Body of pancreas (tissue), 4 donors: ENCODE results near the gene TMC5. TPM values are rescaled to one million over a fixed set of nuclear protein-coding genes. Genes with fewer than 3 reads are reported as not detected.
"Not testable (repeated sequence)": the region's sequence is repeated elsewhere in the genome, so short reads cannot be mapped to it uniquely, and the experiment has no call there.

Experiments used
- ATAC-seq: fragments of 150-250 bp; one replicate; pipeline ENCODE4 v1.9.1; 2016
- DNase-seq, 4 donors: peaks; one replicate each; pipeline ENCODE4 v3.0.0-alpha.2; 2019
- H3K27ac ChIP-seq, 4 donors: fragments of 200-600 bp; sonication (generic); 1 replicate in 3 of 4; 2 replicates in 1 of 4; pipeline versions ENCODE4 v1.5.1 to v1.6.1; 2016 to 2019; ENCODE audit warnings: mild to moderate bottlenecking in 1 of 4, mixed read lengths in 1 of 4, moderate library complexity in 1 of 4
- H3K27me3 ChIP-seq, 2 donors: fragments of 200-600 bp; sonication (generic); one replicate each; pipeline ENCODE4 v1.6.0; 2016; ENCODE audit warnings: mild to moderate bottlenecking in 1 of 2
- H3K36me3 ChIP-seq, 2 donors: fragments of 200-600 bp; sonication (generic); replicated peaks in 1 of 2; 2 replicates each; pipeline ENCODE4 v1.5.1; 2016; ENCODE audit warnings: low read depth in 2 of 2; ENCODE audit not compliant: insufficient read depth in 1 of 2
- H3K4me1 ChIP-seq: fragments of 200-600 bp; sonication (generic); one replicate; pipeline ENCODE4 v1.6.0; 2016
- H3K4me3 ChIP-seq, 2 donors: fragments of 200-600 bp; sonication (generic); 1 replicate in 1 of 2; 2 replicates in 1 of 2; pipeline ENCODE4 v1.5.1; 2016 to 2019
- H3K9me3 ChIP-seq, 3 donors: fragments of 200-600 bp; sonication (generic); 1 replicate in 2 of 3; 2 replicates in 1 of 3; pipeline ENCODE4 v1.5.1; 2016
- POLR2A ChIP-seq, 3 donors: fragments of 450-650 bp; IDR thresholded peaks; one replicate each; pipeline ENCODE4 v1.6.1; 2016; ENCODE audit warnings: antibody characterized with exemption in 3 of 3, mild to moderate bottlenecking in 2 of 3
- WGBS, 2 donors: methylation state at CpG; one replicate each; pipeline ENCODE4 v1.1.5; 2017; 5-methylcytosine and 5-hydroxymethylcytosine counted together
- intact Hi-C: fragments of 100-400 bp; cut with DNase I; formaldehyde crosslinking; loops from one replicate; pipeline ENCODE4 v1.15.1; 2023
- total RNA-seq, 2 donors: library from RNA; depleted of rRNA; stranded (reverse); fragments of >200 nt; gene quantifications; one replicate each; pipeline ENCODE4 v1.1.0, GENCODE V29; 2016
- TF ChIP-seq, protein P1 (sequence below), 7 experiments: fragments of 450-650 bp in 4 of 7; fragments of 200-600 bp in 3 of 7; sonication (generic) in 3 of 7; IDR thresholded peaks; one replicate each; pipeline ENCODE4 v1.5.1; 2016 to 2019; ENCODE audit warnings: antibody characterized with exemption in 7 of 7

Gene TMC5
- total RNA-seq, 2 donors from 2014 or later: 0.66 to 2.3 TPM

DNA sequence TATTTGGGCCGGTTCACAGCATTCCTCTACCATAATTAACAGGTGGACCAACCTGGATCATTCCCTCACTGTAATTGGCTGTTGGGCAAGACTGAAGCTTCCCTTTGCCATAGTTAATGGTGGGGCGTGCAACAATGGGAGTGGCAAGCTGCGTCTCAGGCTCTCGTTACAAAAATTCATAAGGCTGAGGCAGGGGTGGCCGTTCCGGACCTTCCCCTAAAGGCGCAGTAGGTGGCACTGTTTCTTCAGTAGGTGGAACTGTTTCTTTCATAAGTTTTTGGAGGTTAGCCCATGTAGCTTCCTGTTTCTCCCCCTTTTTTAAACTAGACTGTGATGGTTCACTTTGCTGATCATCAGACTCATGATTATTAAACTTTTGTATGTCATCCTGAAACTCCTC lies 17.0 kb upstream of the TMC5 start:
- no peaks in the 10 kb centered on the region for H3K36me3 ChIP-seq
- no peaks in the 10 kb centered on the region for H3K27me3 ChIP-seq
- H3K4me3 ChIP-seq: no peak overlapping the region
- intact Hi-C loops: no loop called here
- H3K9me3 ChIP-seq: peaks cover 0 to 22% (median 0%) of the 10 kb centered on the region in 3 donors
- DNase-seq: peak in 3 of 4 donors; percentile 12 to 17 (median 14)
- no peak overlapping the region for H3K27ac ChIP-seq
- TF ChIP-seq POLR2A (IDR thresholded peaks at IDR 0.05): no peak
- TF ChIP-seq, protein P1, sequence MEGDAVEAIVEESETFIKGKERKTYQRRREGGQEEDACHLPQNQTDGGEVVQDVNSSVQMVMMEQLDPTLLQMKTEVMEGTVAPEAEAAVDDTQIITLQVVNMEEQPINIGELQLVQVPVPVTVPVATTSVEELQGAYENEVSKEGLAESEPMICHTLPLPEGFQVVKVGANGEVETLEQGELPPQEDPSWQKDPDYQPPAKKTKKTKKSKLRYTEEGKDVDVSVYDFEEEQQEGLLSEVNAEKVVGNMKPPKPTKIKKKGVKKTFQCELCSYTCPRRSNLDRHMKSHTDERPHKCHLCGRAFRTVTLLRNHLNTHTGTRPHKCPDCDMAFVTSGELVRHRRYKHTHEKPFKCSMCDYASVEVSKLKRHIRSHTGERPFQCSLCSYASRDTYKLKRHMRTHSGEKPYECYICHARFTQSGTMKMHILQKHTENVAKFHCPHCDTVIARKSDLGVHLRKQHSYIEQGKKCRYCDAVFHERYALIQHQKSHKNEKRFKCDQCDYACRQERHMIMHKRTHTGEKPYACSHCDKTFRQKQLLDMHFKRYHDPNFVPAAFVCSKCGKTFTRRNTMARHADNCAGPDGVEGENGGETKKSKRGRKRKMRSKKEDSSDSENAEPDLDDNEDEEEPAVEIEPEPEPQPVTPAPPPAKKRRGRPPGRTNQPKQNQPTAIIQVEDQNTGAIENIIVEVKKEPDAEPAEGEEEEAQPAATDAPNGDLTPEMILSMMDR (IDR thresholded peaks at IDR 0.05): peak in 4 of 7 experiments; percentile 13 to 34 (median 22)
- WGBS, 2 donors: 49 to 59% methylated on average over 5 to 7 of the region's 7 CpGs
- ATAC-seq: no peak
- peaks cover 9% of the 10 kb centered on the region for H3K4me1 ChIP-seq

DNA sequence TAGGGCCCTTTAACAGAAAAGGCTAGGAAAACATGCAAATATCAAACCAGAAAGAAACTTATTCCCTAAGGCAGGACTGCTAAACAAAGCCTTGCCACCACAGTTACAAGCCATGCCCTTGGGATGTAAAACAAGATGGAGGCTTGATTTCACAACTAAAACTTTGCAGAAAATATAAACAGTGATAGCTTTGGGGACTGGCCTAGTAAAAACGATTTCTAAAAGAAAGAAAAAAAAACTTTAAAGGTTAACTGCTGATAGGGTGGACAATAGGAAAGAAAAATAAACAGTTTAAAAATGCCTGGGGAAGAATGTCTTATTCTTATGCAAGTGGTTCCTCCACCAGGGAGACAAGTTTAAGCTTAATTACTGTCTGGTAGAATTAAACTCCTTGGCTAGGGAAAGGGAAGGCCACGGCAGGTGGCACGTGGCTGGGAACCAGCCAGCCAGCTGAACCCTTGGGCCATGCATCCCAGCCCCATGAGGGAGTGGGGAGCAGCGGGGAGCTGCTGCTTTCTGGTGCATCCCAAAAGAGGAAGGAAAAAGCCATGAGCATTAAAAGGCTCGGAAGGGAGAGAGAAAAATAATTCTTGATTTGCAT lies 10.7 kb upstream of the TMC5 start:
- intact Hi-C loops: no loop called here
- Histone ChIP-seq H3K9me3 (peaks cover 0 to 18% (median 0%) of the 10 kb centered on the region in 3 donors), H3K27ac (no peak overlapping the region), H3K4me3 (no peak overlapping the region), H3K36me3 (no peaks in the 10 kb centered on the region), H3K4me1 (peaks cover 15% of the 10 kb centered on the region), H3K27me3 (no peaks in the 10 kb centered on the region)
- TF ChIP-seq, protein P1 (IDR thresholded peaks at IDR 0.05): no peak
- no peak for TF ChIP-seq POLR2A (IDR thresholded peaks at IDR 0.05)
- 57 to 59% methylated on average over 5 of the region's 5 CpGs for WGBS, 2 donors
- ATAC-seq: no peak
- no peak for DNase-seq

- ATAC-seq: peak; percentile 77
Measured at GRCh38 chr16:19410435-19411171, 7.1 kb upstream of the TMC5 start.

GRCh38 chr16:19411298-19411697 lies 6.4 kb upstream of the TMC5 start:
- WGBS, 2 donors: 52 to 71% methylated on average over 3 of the region's 3 CpGs
- no peak overlapping the region for H3K27ac ChIP-seq
- TF ChIP-seq POLR2A (IDR thresholded peaks at IDR 0.05): no peak
- intact Hi-C loops: no loop called here
- DNase-seq (no peak), ATAC-seq (no peak)
- H3K9me3 ChIP-seq: peaks cover 0 to 11% (median 0%) of the 10 kb centered on the region in 3 donors
- H3K4me1 ChIP-seq: peaks cover 21% of the 10 kb centered on the region
- H3K27me3 ChIP-seq: no peaks in the 10 kb centered on the region
- no peaks in the 10 kb centered on the region for H3K36me3 ChIP-seq
- no peak overlapping the region for H3K4me3 ChIP-seq

More at GRCh38 chr16:19410435-19411171, 7.1 kb upstream of the TMC5 start:
- Histone ChIP-seq H3K27ac (peak overlapping the region in 2 of 4 donors; percentile 53 to 56), H3K9me3 (peaks cover 0 to 11% (median 0%) of the 10 kb centered on the region in 3 donors), H3K27me3 (no peaks in the 10 kb centered on the region), H3K36me3 (no peaks in the 10 kb centered on the region), H3K4me3 (no peak overlapping the region), H3K4me1 (peaks cover 21% of the 10 kb centered on the region)
- peak; percentile 32 to 53 (median 45) for DNase-seq
- TF ChIP-seq POLR2A (IDR thresholded peaks at IDR 0.05): no peak
- TF ChIP-seq, protein P1 (IDR thresholded peaks at IDR 0.05): peak in 6 of 7 experiments; percentile 13 to 42 (median 32)
- WGBS, 2 donors: 3 to 17% methylated on average over 23 to 58 of the region's 58 CpGs
- intact Hi-C loops: no loop called here

DNA sequence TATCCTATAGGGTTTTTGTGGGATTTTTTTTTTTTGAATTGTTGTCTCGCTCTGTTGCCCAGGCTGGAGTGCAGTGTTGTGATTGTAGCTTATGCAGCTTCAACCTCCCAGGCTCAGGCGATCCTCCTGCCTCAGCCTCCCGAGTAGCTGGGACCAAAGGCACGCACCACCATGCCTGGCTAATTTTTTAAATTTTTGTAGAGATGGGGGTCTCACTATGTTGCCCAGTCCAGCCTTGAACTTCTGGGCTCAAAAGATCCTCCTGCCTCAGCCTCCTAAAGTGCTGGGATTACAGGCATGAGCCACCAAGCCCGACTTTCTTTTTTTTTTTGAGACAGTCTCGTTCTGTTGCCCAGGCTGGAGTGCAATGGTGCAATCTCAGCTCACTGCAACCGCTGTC lies 5.6 kb upstream of the TMC5 start:
- not testable (repeated sequence) for H3K27ac ChIP-seq

More for the DNA sequence above, 5.6 kb upstream of the TMC5 start:
- WGBS, 2 donors: 91 to 96% methylated on average over 7 of the region's 7 CpGs
- DNase-seq, H3K9me3 ChIP-seq, intact Hi-C loops, H3K36me3 ChIP-seq, H3K4me3 ChIP-seq, H3K27me3 ChIP-seq, ATAC-seq: not testable (repeated sequence)
- peaks cover 21% of the 10 kb centered on the region for H3K4me1 ChIP-seq
